Gastroesophageal sphincter (tissue), 3 donors: ENCODE data around the gene DSCAML1.

Experiments
- CTCF ChIP-seq, 4 experiments: fragments of 200-600 bp in 2 of 4; fragments of 450-650 bp in 2 of 4; sonication (generic) in 1 of 4; IDR thresholded peaks; one replicate each; pipeline ENCODE4 v1.5.1; 2017 to 2019; ENCODE audit warnings: antibody characterized with exemption in 4 of 4, mild to moderate bottlenecking in 2 of 4, moderate library complexity in 2 of 4
- POLR2A ChIP-seq, 2 donors: fragments of 450-650 bp; IDR thresholded peaks; one replicate each; pipeline ENCODE4 v1.6.1; 2017; ENCODE audit warnings: antibody characterized with exemption in 2 of 2, mild to moderate bottlenecking in 2 of 2, moderate library complexity in 1 of 2

GRCh38 chr11:117502779-117503100 lies 294.3 kb downstream of the DSCAML1 start:
- no peak for TF ChIP-seq CTCF (IDR thresholded peaks at IDR 0.05)
- TF ChIP-seq POLR2A (IDR thresholded peaks at IDR 0.05) = no peak
